K562 (cell line): ENCODE measurements around the gene CSNK1D. TPM values are rescaled to one million over a fixed set of nuclear protein-coding genes. Genes with fewer than 3 reads are reported as not detected.

Experiments used
- KLF16 ChIP-seq: IDR thresholded peaks from 2 replicates; pipeline ENCODE4 v1.6.1; 2016; ENCODE audit warnings: antibody characterized with exemption
- PPARD ChIP-seq: fragments of 250-450 bp; sonication (Bioruptor Pico); IDR thresholded peaks from 2 replicates; pipeline ENCODE4 v1.8.0; 2022; ENCODE audit warnings: inconsistent platforms, mild to moderate bottlenecking, moderate library complexity
- PTRF ChIP-seq: fragments of 450-650 bp; IDR thresholded peaks from 2 replicates; pipeline ENCODE4 v1.6.1; 2016; ENCODE audit warnings: mild to moderate bottlenecking, missing genetic modification characterization, missing compliant biosample characterization
- SREBF2 ChIP-seq: sonication (generic); formaldehyde crosslinking; IDR thresholded peaks from 2 replicates; pipeline ENCODE4 v1.4.0; 2020; ENCODE audit warnings: mild to moderate bottlenecking, missing genetic modification reagents
- ZNF23 ChIP-seq: fragments of 250-450 bp; sonication (Bioruptor Pico); IDR thresholded peaks from 2 replicates; pipeline ENCODE4 v1.4.0; 2020; ENCODE audit warnings: mild to moderate bottlenecking
- ZNF584 ChIP-seq: fragments of 200-800 bp; sonication (Bioruptor generic); IDR thresholded peaks from 2 replicates; pipeline ENCODE4 v1.6.1; 2016; ENCODE audit warnings: low read depth, mild to moderate bottlenecking, missing genetic modification characterization, missing compliant biosample characterization
- polyA plus RNA-seq, 8 experiments: library from polyadenylated mRNA; depleted of rRNA in 4 of 8; stranded (reverse) in 5 of 8; unstranded in 3 of 8; fragments of >200 nt; fragmentation: Nextera tagmentation in 2 of 8; fragmentation: Illumina TruSeq in 1 of 8; extraction: Ambion mirVana in 2 of 8; extraction: Trizol in 1 of 8; gene quantifications; 2 replicates each; pipeline versions ENCODE4 v1.2.1 to v1.2.3, GENCODE V29; 2011 to 2014; ENCODE audit warnings: inconsistent platforms in 1 of 8, missing spikeins in 1 of 8
- total RNA-seq, 7 experiments: library from RNA; depleted of rRNA in 6 of 7; stranded (reverse); fragments of >200 nt in 6 of 7; fragmentation: Illumina TruSeq in 2 of 7; extraction: Trizol in 2 of 7; gene quantifications; 2 replicates each; pipeline versions ENCODE4 v1.2.1 to v1.2.3, GENCODE V29; 2011 to 2021; ENCODE audit warnings: low replicate concordance in 1 of 7
- TF ChIP-seq, protein P1 (sequence below), 2 experiments: IDR thresholded peaks; 2 replicates each; pipeline ENCODE4 v1.6.1; 2012; ENCODE audit warnings: improper control_type of control experiment in 2 of 2, low read depth in 2 of 2, low read length in 2 of 2, borderline replicate concordance in 1 of 2
- TF ChIP-seq, protein P2 (sequence below): IDR thresholded peaks from 2 replicates; pipeline ENCODE4 v1.6.1; 2016; ENCODE audit warnings: missing genetic modification characterization, missing compliant biosample characterization
- TF ChIP-seq, protein P3 (sequence below), 2 experiments: fragments of 450-650 bp in 1 of 2; sonication (generic) in 1 of 2; formaldehyde crosslinking in 1 of 2; IDR thresholded peaks; 2 replicates each; pipeline versions ENCODE4 v1.7.1 to v1.9.0; 2016 to 2022; ENCODE audit warnings: inconsistent platforms in 1 of 2, mild to moderate bottlenecking in 1 of 2, missing genetic modification reagents in 1 of 2
- TF ChIP-seq, protein P4 (sequence below): fragments of 450-650 bp; IDR thresholded peaks from 2 replicates; pipeline ENCODE4 v1.6.1; 2017; ENCODE audit warnings: antibody characterized with exemption

The CSNK1D gene
- total and polyA plus RNA-seq, 9 of the 15 experiments (the other 6 are each of a cell fraction or from before 2014, with no cell fraction given): 6.5 to 133 (median 41.3) TPM

DNA sequence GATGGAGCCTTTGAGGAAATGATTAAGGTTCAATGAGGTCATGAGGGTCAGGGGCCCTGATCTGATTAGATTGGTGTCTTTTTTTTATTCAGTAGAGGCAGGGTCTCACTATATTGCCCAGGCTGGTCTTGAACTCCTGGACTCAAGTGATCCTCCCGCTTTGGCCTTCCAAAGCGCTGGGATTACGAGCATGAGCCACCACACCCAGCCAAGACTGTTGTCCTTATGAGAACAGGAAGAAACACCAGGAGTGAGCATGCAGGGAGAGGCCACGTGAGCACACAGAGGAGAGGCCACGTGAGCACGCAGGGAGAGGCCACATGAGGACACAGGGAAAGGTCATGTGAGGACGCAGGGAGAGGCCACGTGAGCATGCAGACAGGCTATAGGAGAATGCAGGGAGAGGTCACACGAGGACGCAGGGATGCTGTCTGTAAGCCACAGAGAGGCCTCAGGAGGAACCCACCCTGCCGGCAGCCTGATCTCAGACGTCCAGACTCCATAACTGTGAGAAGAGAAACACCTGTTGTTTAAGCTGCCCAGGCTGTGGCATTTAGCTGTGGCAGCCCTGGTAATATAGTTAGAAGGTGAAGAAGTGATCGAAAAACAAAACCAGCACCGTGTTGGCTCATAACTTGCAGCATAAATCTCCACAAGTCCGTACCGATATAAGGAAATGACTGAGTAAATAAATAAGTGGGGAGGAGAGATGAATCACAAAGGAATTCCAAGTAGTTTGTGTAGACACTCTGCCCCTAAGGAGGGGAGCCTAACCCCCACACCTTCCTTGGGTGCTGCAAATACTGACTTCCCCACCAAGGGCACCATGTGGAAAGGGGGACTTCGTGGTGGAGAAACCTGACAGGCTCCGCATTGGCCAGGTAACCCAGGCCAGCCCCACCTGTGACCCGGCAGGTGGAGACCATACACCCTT, 14.6 kb upstream of the CSNK1D start (continued):
- TF ChIP-seq, protein P1, sequence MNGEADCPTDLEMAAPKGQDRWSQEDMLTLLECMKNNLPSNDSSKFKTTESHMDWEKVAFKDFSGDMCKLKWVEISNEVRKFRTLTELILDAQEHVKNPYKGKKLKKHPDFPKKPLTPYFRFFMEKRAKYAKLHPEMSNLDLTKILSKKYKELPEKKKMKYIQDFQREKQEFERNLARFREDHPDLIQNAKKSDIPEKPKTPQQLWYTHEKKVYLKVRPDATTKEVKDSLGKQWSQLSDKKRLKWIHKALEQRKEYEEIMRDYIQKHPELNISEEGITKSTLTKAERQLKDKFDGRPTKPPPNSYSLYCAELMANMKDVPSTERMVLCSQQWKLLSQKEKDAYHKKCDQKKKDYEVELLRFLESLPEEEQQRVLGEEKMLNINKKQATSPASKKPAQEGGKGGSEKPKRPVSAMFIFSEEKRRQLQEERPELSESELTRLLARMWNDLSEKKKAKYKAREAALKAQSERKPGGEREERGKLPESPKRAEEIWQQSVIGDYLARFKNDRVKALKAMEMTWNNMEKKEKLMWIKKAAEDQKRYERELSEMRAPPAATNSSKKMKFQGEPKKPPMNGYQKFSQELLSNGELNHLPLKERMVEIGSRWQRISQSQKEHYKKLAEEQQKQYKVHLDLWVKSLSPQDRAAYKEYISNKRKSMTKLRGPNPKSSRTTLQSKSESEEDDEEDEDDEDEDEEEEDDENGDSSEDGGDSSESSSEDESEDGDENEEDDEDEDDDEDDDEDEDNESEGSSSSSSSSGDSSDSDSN (IDR thresholded peaks at IDR 0.05; ENCODE audit: borderline replicate concordance in 1 of 2, low read depth in 2 of 2, low read length in 2 of 2): 0 out of 4 replicates have a peak, but pooled peaks have one; percentile 23 to 43
- TF ChIP-seq, protein P2, sequence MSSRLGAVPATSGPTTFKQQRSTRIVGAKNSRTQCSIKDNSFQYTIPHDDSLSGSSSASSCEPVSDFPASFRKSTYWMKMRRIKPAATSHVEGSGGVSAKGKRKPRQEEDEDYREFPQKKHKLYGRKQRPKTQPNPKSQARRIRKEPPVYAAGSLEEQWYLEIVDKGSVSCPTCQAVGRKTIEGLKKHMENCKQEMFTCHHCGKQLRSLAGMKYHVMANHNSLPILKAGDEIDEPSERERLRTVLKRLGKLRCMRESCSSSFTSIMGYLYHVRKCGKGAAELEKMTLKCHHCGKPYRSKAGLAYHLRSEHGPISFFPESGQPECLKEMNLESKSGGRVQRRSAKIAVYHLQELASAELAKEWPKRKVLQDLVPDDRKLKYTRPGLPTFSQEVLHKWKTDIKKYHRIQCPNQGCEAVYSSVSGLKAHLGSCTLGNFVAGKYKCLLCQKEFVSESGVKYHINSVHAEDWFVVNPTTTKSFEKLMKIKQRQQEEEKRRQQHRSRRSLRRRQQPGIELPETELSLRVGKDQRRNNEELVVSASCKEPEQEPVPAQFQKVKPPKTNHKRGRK (tag): no peak
- no peak; the same call in 1 of the 2 replicates for TF ChIP-seq PTRF (tag)
- TF ChIP-seq SREBF2 (CRISPR knock-in tag): no peak
- TF ChIP-seq, protein P3, sequence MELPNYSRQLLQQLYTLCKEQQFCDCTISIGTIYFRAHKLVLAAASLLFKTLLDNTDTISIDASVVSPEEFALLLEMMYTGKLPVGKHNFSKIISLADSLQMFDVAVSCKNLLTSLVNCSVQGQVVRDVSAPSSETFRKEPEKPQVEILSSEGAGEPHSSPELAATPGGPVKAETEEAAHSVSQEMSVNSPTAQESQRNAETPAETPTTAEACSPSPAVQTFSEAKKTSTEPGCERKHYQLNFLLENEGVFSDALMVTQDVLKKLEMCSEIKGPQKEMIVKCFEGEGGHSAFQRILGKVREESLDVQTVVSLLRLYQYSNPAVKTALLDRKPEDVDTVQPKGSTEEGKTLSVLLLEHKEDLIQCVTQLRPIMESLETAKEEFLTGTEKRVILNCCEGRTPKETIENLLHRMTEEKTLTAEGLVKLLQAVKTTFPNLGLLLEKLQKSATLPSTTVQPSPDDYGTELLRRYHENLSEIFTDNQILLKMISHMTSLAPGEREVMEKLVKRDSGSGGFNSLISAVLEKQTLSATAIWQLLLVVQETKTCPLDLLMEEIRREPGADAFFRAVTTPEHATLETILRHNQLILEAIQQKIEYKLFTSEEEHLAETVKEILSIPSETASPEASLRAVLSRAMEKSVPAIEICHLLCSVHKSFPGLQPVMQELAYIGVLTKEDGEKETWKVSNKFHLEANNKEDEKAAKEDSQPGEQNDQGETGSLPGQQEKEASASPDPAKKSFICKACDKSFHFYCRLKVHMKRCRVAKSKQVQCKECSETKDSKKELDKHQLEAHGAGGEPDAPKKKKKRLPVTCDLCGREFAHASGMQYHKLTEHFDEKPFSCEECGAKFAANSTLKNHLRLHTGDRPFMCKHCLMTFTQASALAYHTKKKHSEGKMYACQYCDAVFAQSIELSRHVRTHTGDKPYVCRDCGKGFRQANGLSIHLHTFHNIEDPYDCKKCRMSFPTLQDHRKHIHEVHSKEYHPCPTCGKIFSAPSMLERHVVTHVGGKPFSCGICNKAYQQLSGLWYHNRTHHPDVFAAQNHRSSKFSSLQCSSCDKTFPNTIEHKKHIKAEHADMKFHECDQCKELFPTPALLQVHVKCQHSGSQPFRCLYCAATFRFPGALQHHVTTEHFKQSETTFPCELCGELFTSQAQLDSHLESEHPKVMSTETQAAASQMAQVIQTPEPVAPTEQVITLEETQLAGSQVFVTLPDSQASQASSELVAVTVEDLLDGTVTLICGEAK (IDR thresholded peaks at IDR 0.05): peak; percentile 23; the same call in 1 of the 2 replicates
- TF ChIP-seq, protein P3 (CRISPR knock-in tag; IDR thresholded peaks at IDR 0.05): no peak; the same call in 1 of the 2 replicates
- no peak for TF ChIP-seq PPARD (CRISPR knock-in tag)
- TF ChIP-seq, protein P4, sequence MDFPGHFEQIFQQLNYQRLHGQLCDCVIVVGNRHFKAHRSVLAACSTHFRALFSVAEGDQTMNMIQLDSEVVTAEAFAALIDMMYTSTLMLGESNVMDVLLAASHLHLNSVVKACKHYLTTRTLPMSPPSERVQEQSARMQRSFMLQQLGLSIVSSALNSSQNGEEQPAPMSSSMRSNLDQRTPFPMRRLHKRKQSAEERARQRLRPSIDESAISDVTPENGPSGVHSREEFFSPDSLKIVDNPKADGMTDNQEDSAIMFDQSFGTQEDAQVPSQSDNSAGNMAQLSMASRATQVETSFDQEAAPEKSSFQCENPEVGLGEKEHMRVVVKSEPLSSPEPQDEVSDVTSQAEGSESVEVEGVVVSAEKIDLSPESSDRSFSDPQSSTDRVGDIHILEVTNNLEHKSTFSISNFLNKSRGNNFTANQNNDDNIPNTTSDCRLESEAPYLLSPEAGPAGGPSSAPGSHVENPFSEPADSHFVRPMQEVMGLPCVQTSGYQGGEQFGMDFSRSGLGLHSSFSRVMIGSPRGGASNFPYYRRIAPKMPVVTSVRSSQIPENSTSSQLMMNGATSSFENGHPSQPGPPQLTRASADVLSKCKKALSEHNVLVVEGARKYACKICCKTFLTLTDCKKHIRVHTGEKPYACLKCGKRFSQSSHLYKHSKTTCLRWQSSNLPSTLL: no peak
- TF ChIP-seq ZNF584 (CRISPR knock-in tag): peak; percentile 61
- no peak for TF ChIP-seq KLF16
- TF ChIP-seq ZNF23: no peak
